IPS DF 19.7 (cell line): ENCODE results near the gene TIMP2.
A peak's percentile ranks its signal among the peaks of the same experiment; 100 is the strongest.
"Not testable (repeated sequence)": the region's sequence is repeated elsewhere in the genome, so short reads cannot be mapped to it uniquely, and the experiment has no call there.

Experiments used
- DNase-seq: peaks from one replicate; pipeline ENCODE4 v3.0.0-alpha.2; 2013; ENCODE audit warnings: low read depth, low spot score

The TIMP2 gene

GRCh38 chr17:78870621-78871020 lies 54.6 kb downstream of the TIMP2 start:
- no peak for DNase-seq

GRCh38 chr17:78868391-78868790 lies 56.8 kb downstream of the TIMP2 start:
- DNase-seq: no peak

GRCh38 chr17:78867046-78867445 lies 58.1 kb downstream of the TIMP2 start:
- DNase-seq: not testable (repeated sequence)

- no peak for DNase-seq
Observed at GRCh38 chr17:78865682-78866390, 59.4 kb downstream of the TIMP2 start.

- no peak for DNase-seq
Observed at GRCh38 chr17:78864117-78864516, 61.1 kb downstream of the TIMP2 start.

- DNase-seq: no peak
Observed at GRCh38 chr17:78862073-78863023, 62.8 kb downstream of the TIMP2 start.

GRCh38 chr17:78861229-78861628 lies 64.0 kb downstream of the TIMP2 start:
- no peak for DNase-seq

GRCh38 chr17:78859051-78859450 lies 66.1 kb downstream of the TIMP2 start:
- DNase-seq: no peak

- no peak for DNase-seq
Observed at GRCh38 chr17:78857266-78857665, 67.9 kb downstream of the TIMP2 start.

GRCh38 chr17:78855561-78856165 lies 69.5 kb downstream of the TIMP2 start:
- DNase-seq: no peak

GRCh38 chr17:78854508-78854907 lies 70.7 kb downstream of the TIMP2 start:
- DNase-seq: no peak

- DNase-seq: no peak
Observed at GRCh38 chr17:78853926-78854394, 71.2 kb downstream of the TIMP2 start.

- DNase-seq: no peak
Observed at GRCh38 chr17:78852709-78853121, 72.5 kb downstream of the TIMP2 start.

- DNase-seq: no peak
Observed at GRCh38 chr17:78849026-78849425, 76.2 kb downstream of the TIMP2 start.

- no peak for DNase-seq
Observed at GRCh38 chr17:78847052-78847451, 78.1 kb downstream of the TIMP2 start.

GRCh38 chr17:78844301-78845005 lies 80.7 kb downstream of the TIMP2 start:
- DNase-seq: no peak

GRCh38 chr17:78842881-78843565 lies 82.2 kb downstream of the TIMP2 start:
- no peak for DNase-seq

GRCh38 chr17:78840780-78841611 lies 84.2 kb downstream of the TIMP2 start, which contains the start of gene USP36:
Gene USP36 (minus strand): TSS chr17:78840814. CDS start chr17:78836363, 4,451 bp downstream.
- peak; percentile 90 for DNase-seq

GRCh38 chr17:78840530-78840779 lies 84.7 kb downstream of the TIMP2 start:
- no peak for DNase-seq
